ENCODE results near the gene APOBEC3B.
"Not testable (repeated sequence)": the region's sequence is repeated elsewhere in the genome, so short reads cannot be mapped to it uniquely, and the experiment has no call there.

- TF ChIP-seq CTCF (IDR thresholded peaks at IDR 0.05; ENCODE audit: poor library complexity); EZH2 (IDR thresholded peaks at IDR 0.05; ENCODE audit: borderline replicate concordance): not testable (repeated sequence)
These were observed 31.4 kb downstream of the APOBEC3B start for GRCh38 chr22:39013561-39013941.
